HG03575 (cell line): ENCODE data around the gene MEF2B.
"Not testable (repeated sequence)": the region's sequence is repeated elsewhere in the genome, so short reads cannot be mapped to it uniquely, and the experiment has no call there.

Experiments
- ATAC-seq: cut with Tn5 transposase; IDR thresholded peaks from one replicate; pipeline ENCODE4 v1.9.1; 2021; ENCODE audit not compliant: unreplicated experiment, insufficient number of reproducible peaks, low FRiP score; ENCODE audit errors: extremely low read depth

The MEF2B gene

GRCh38 chr19:19137556-19138108 lies 32.4 kb downstream of the MEF2B start:
- no peak for ATAC-seq

GRCh38 chr19:19135713-19136112 lies 34.4 kb downstream of the MEF2B start:
- not testable (repeated sequence) for ATAC-seq

GRCh38 chr19:19134687-19135158 lies 35.3 kb downstream of the MEF2B start:
- no peak for ATAC-seq

GRCh38 chr19:19133985-19134384 lies 36.1 kb downstream of the MEF2B start:
- no peak for ATAC-seq

- ATAC-seq, result no peak
Observed at GRCh38 chr19:19132912-19133311, 37.2 kb downstream of the MEF2B start.

- no peak for ATAC-seq
Observed at GRCh38 chr19:19131989-19132388, 38.1 kb downstream of the MEF2B start.

GRCh38 chr19:19126102-19126501 lies 44.0 kb downstream of the MEF2B start:
- no peak for ATAC-seq

GRCh38 chr19:19123386-19123785 lies 46.7 kb downstream of the MEF2B start:
- ATAC-seq, result no peak

- no peak for ATAC-seq
Observed at GRCh38 chr19:19122902-19123301, 47.2 kb downstream of the MEF2B start.

GRCh38 chr19:19121371-19121770 lies 48.7 kb downstream of the MEF2B start:
- no peak for ATAC-seq

GRCh38 chr19:19120308-19121231 lies 49.5 kb downstream of the MEF2B start:
- ATAC-seq, result no peak

GRCh38 chr19:19119325-19120237 lies 50.5 kb downstream of the MEF2B start:
- ATAC-seq, result no peak

GRCh38 chr19:19115954-19116353 lies 54.1 kb downstream of the MEF2B start:
- no peak for ATAC-seq

- no peak for ATAC-seq
Observed at GRCh38 chr19:19113040-19113626, 56.9 kb downstream of the MEF2B start.

GRCh38 chr19:19111967-19112580 lies 58.0 kb downstream of the MEF2B start:
- ATAC-seq, result no peak

- no peak for ATAC-seq
Observed at GRCh38 chr19:19111136-19111835, 58.8 kb downstream of the MEF2B start.

- no peak for ATAC-seq
Observed at GRCh38 chr19:19110410-19111135, 59.5 kb downstream of the MEF2B start.
